Trophoblast cell (in vitro differentiated cells and primary cell): ENCODE data around the gene IDI1.
A peak's percentile ranks its signal among the peaks of the same experiment; 100 is the strongest.

ENCODE experiments used
- DNase-seq, 2 donors: peaks; one replicate each; pipeline ENCODE4 v3.0.0-alpha.2; 2016
- H2AFZ ChIP-seq: 2 replicates; pipeline ENCODE4 v1.6.1; 2013; ENCODE audit warnings: low read length, moderate library complexity, mild to moderate bottlenecking; ENCODE audit not compliant: insufficient read depth, poor library complexity
- H2AK5ac ChIP-seq: 2 replicates; pipeline ENCODE4 v1.6.1; 2013; ENCODE audit warnings: mild to moderate bottlenecking, low read length
- H2BK120ac ChIP-seq: 2 replicates; pipeline ENCODE4 v1.6.1; 2013; ENCODE audit warnings: low read length, mild to moderate bottlenecking, moderate library complexity; ENCODE audit not compliant: insufficient read depth, poor library complexity
- H2BK12ac ChIP-seq: 2 replicates; pipeline ENCODE4 v1.6.1; 2013; ENCODE audit warnings: mild to moderate bottlenecking, low read length, moderate library complexity
- H2BK5ac ChIP-seq: 2 replicates; pipeline ENCODE4 v1.6.1; 2013; ENCODE audit warnings: low read length, low read depth, moderate library complexity, mild to moderate bottlenecking; ENCODE audit not compliant: poor library complexity
- H3K14ac ChIP-seq: 2 replicates; pipeline ENCODE4 v1.6.1; 2013; ENCODE audit warnings: mild to moderate bottlenecking, low read length
- H3K18ac ChIP-seq: 2 replicates; pipeline ENCODE4 v1.6.1; 2013; ENCODE audit warnings: mild to moderate bottlenecking, low read length
- H3K23ac ChIP-seq: 2 replicates; pipeline ENCODE4 v1.6.1; 2013; ENCODE audit warnings: low read length
- H3K27ac ChIP-seq: 2 replicates; pipeline ENCODE4 v1.5.1; 2013; ENCODE audit warnings: low read depth, mild to moderate bottlenecking, inconsistent platforms, low read length, moderate library complexity
- H3K27me3 ChIP-seq: 2 replicates; pipeline ENCODE4 v1.6.1; 2013; ENCODE audit warnings: inconsistent platforms, mild to moderate bottlenecking, low read length, moderate library complexity; ENCODE audit not compliant: insufficient read depth
- H3K36me3 ChIP-seq, 2 experiments: 1 replicate in 1 of 2; 2 replicates in 1 of 2; pipeline ENCODE4 v1.6.1; 2013; ENCODE audit warnings: low read length in 2 of 2, mild to moderate bottlenecking in 2 of 2, moderate library complexity in 1 of 2; ENCODE audit not compliant: insufficient read depth in 2 of 2, control insufficient read depth in 1 of 2
- H3K4ac ChIP-seq: 2 replicates; pipeline ENCODE4 v1.6.1; 2013; ENCODE audit warnings: low read depth, mild to moderate bottlenecking, low read length, moderate library complexity
- H3K4me1 ChIP-seq, 2 experiments: 1 replicate in 1 of 2; 2 replicates in 1 of 2; pipeline ENCODE4 v1.6.1; 2013; ENCODE audit warnings: low read length in 2 of 2, mild to moderate bottlenecking in 2 of 2, moderate library complexity in 1 of 2; ENCODE audit not compliant: insufficient read depth in 2 of 2, control insufficient read depth in 1 of 2
- H3K4me2 ChIP-seq: 2 replicates; pipeline ENCODE4 v1.6.1; 2013; ENCODE audit warnings: inconsistent platforms, mild to moderate bottlenecking, low read length, moderate library complexity
- H3K4me3 ChIP-seq: 2 replicates; pipeline ENCODE4 v1.5.1; 2013; ENCODE audit warnings: mild to moderate bottlenecking, low read depth, low read length, inconsistent platforms
- H3K79me1 ChIP-seq: one replicate; pipeline ENCODE4 v1.6.1; 2013; ENCODE audit warnings: low read length
- H3K79me2 ChIP-seq: 2 replicates; pipeline ENCODE4 v1.6.1; 2013; ENCODE audit warnings: low read length, mild to moderate bottlenecking; ENCODE audit not compliant: control insufficient read depth, insufficient read depth, poor library complexity
- H3K9ac ChIP-seq: 2 replicates; pipeline ENCODE4 v1.6.1; 2013; ENCODE audit warnings: mild to moderate bottlenecking, low read length
- H3K9me3 ChIP-seq: 2 replicates; pipeline ENCODE4 v1.6.1; 2013; ENCODE audit warnings: low read depth, mild to moderate bottlenecking, control low read depth, inconsistent platforms, low read length; ENCODE audit not compliant: insufficient read depth
- H4K12ac ChIP-seq: 2 replicates; pipeline ENCODE4 v1.6.1; 2013; ENCODE audit warnings: low read depth, mild to moderate bottlenecking, low read length, moderate library complexity
- H4K8ac ChIP-seq: 2 replicates; pipeline ENCODE4 v1.6.1; 2013; ENCODE audit warnings: low read depth, mild to moderate bottlenecking, low read length, moderate library complexity
- H4K91ac ChIP-seq: one replicate; pipeline ENCODE4 v1.6.1; 2013; ENCODE audit warnings: low read depth, mild to moderate bottlenecking, low read length, moderate library complexity
- WGBS: extraction: QIAGEN DNeasy Blood & Tissue Kit; methylation state at CpG from one replicate; pipeline ENCODE4 v1.1.7; 2013; ENCODE audit warnings: missing lambda C conversion rate; ENCODE audit not compliant: insufficient read length, insufficient coverage; ENCODE audit errors: extremely low coverage; 5-methylcytosine and 5-hydroxymethylcytosine counted together

IDI1 gene

GRCh38 chr10:1007583-1007982 lies 41.3 kb downstream of the IDI1 start:
- Histone ChIP-seq H3K79me1 (no peaks in the 10 kb centered on the region), H3K4me1 (no peaks in the 10 kb centered on the region), H3K4ac (no peak overlapping the region), H3K27me3 (no peaks in the 10 kb centered on the region), H4K12ac (no peak overlapping the region), H3K36me3 (peaks cover 66 to 79% of the 10 kb centered on the region in 2 experiments), H3K79me2 (no peaks in the 10 kb centered on the region), H2AFZ (no peak overlapping the region), H2BK12ac (no peak overlapping the region), H4K91ac (no peak overlapping the region), H4K8ac (no peak overlapping the region), H2AK5ac (no peak overlapping the region), H3K4me3 (peak overlapping the region; percentile 51), H3K27ac (no peak overlapping the region), H2BK5ac (no peak overlapping the region), H3K18ac (no peak overlapping the region), H2BK120ac (no peak overlapping the region), H3K9me3 (peaks cover 1% of the 10 kb centered on the region), H3K9ac (no peak overlapping the region), H3K4me2 (no peak overlapping the region), H3K14ac (no peak overlapping the region), H3K23ac (no peak overlapping the region)
- no CpG with 5 or more reads among the region's 10 CpGs for WGBS
- DNase-seq = no peak

DNA sequence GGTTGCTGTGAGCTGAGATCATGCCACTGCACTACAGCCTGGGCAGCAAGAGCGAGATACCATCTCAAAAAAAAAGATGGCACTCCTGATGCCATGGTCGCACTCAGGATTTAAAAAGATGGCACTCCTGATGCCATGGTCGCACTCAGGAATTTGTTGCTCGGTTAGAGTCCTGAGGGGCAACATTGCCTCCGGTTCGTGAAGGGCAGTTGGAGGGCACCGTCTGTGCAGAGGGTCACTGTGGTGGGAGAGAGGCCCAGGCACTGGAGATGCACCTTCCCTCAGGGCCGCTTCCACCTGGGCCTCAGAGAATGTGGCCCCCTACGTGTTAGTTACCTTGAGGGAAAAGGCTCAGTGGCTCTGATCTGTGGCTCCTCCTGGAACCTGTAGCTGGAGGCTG lies 42.3 kb downstream of the IDI1 start:
- WGBS = no CpG with 5 or more reads among the region's 9 CpGs
- Histone ChIP-seq H2BK120ac (no peak overlapping the region), H3K27ac (no peak overlapping the region), H3K4ac (no peak overlapping the region), H3K27me3 (no peaks in the 10 kb centered on the region), H2BK5ac (no peak overlapping the region), H3K4me3 (no peak overlapping the region), H3K18ac (no peak overlapping the region), H3K9ac (no peak overlapping the region), H3K23ac (no peak overlapping the region), H3K79me1 (no peaks in the 10 kb centered on the region), H2BK12ac (no peak overlapping the region), H4K8ac (no peak overlapping the region), H2AK5ac (no peak overlapping the region), H3K9me3 (peaks cover 1% of the 10 kb centered on the region), H3K79me2 (no peaks in the 10 kb centered on the region), H3K36me3 (peaks cover 63 to 72% of the 10 kb centered on the region in 2 experiments), H2AFZ (no peak overlapping the region), H4K12ac (no peak overlapping the region), H3K4me1 (no peaks in the 10 kb centered on the region), H3K4me2 (no peak overlapping the region), H3K14ac (no peak overlapping the region), H4K91ac (no peak overlapping the region)
- no peak for DNase-seq

- H3K79me2 ChIP-seq = no peaks in the 10 kb centered on the region
- WGBS = no CpG with 5 or more reads among the region's 9 CpGs
Measured at GRCh38 chr10:1003884-1004670, 44.8 kb downstream of the IDI1 start.

DNA sequence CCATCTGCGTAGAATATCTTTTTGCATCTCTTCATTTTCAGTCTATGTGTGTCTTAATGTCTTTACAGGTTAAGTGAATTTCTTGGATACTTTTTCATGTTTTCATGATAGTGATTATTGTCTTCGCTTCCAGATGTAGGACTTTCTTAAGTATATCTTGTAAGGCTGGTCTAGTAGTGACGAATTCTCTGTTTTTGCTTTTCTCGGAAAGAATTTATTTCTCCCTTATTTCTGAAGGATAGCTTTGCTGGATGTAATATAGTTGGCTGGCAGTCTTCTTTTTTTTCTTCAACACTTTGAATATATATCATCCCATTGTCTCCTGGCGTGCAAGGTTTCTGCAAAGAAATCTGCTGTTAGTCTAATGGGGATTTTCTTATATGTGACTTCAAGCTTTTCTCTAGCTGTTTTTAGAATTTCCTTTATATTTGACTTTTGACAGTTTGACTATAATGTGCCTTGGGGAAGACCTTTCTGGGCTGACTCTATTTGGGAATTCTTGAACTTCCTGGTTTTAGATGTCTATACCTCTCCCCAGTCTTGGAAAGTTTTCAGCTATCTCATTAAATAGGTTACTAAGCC lies 46.4 kb downstream of the IDI1 start:
- Histone ChIP-seq H3K4me1 (no peaks in the 10 kb centered on the region), H3K18ac (no peak overlapping the region), H2AK5ac (no peak overlapping the region), H3K23ac (no peak overlapping the region), H3K27ac (no peak overlapping the region), H3K9me3 (peaks cover 1% of the 10 kb centered on the region), H3K4me3 (no peak overlapping the region), H4K8ac (no peak overlapping the region), H3K36me3 (peaks cover 63 to 71% of the 10 kb centered on the region in 2 experiments), H3K4me2 (no peak overlapping the region), H3K79me1 (no peaks in the 10 kb centered on the region), H2BK120ac (no peak overlapping the region), H2BK5ac (no peak overlapping the region), H2AFZ (no peak overlapping the region), H3K14ac (no peak overlapping the region), H3K9ac (no peak overlapping the region), H3K79me2 (no peaks in the 10 kb centered on the region), H3K4ac (no peak overlapping the region), H2BK12ac (no peak overlapping the region), H3K27me3 (no peaks in the 10 kb centered on the region), H4K12ac (no peak overlapping the region), H4K91ac (no peak overlapping the region)
- no peak for DNase-seq
- WGBS = no CpG with 5 or more reads among the region's 5 CpGs

More at GRCh38 chr10:1003884-1004670, 44.8 kb downstream of the IDI1 start:
- peaks cover 56 to 68% of the 10 kb centered on the region in 2 experiments for H3K36me3 ChIP-seq
- no peak overlapping the region for H2AK5ac ChIP-seq
- no peak overlapping the region for H3K9ac ChIP-seq
- peak overlapping the region; percentile 15 for H3K18ac ChIP-seq
- H3K27ac ChIP-seq = no peak overlapping the region
- no peaks in the 10 kb centered on the region for H3K4me1 ChIP-seq
- peak; percentile 59 to 62 for DNase-seq
- no peaks in the 10 kb centered on the region for H3K27me3 ChIP-seq
- no peak overlapping the region for H2AFZ ChIP-seq
- peak overlapping the region; percentile 12 for H3K4ac ChIP-seq
- H3K14ac ChIP-seq = no peak overlapping the region
- H3K79me1 ChIP-seq = no peaks in the 10 kb centered on the region
- no peak overlapping the region for H2BK120ac ChIP-seq
- peak overlapping the region; percentile 18 for H3K4me3 ChIP-seq
- no peak overlapping the region for H2BK5ac ChIP-seq
- H4K12ac ChIP-seq = no peak overlapping the region
- no peak overlapping the region for H3K4me2 ChIP-seq
- H3K9me3 ChIP-seq = peaks cover 1% of the 10 kb centered on the region
- no peak overlapping the region for H3K23ac ChIP-seq
- H2BK12ac ChIP-seq = no peak overlapping the region
- H4K8ac ChIP-seq = no peak overlapping the region
- H4K91ac ChIP-seq = no peak overlapping the region
